GM23338 (cell line): ENCODE data around the gene FCN3. TPM values are rescaled to one million over a fixed set of nuclear protein-coding genes. Genes with fewer than 3 reads are reported as not detected.
A peak's percentile ranks its signal among the peaks of the same experiment; 100 is the strongest.

Experiments used
- ATAC-seq: fragments of 200-7000 bp; cut with Tn5 transposase; 3 replicates; pipeline ENCODE4 v1.9.1; 2020
- DNase-seq: peaks from one replicate; pipeline ENCODE4 v3.0.0-alpha.2; 2015; ENCODE audit warnings: low spot score
- H2AFZ ChIP-seq: fragments of 200-600 bp; sonication (generic); 2 replicates; pipeline ENCODE4 v1.8.0; 2016; ENCODE audit warnings: antibody characterized with exemption, mild to moderate bottlenecking, moderate library complexity
- H3F3A ChIP-seq: fragments of 200-600 bp; sonication (generic); replicated peaks from 2 replicates; pipeline ENCODE4 v1.8.0; 2017; ENCODE audit warnings: antibody characterized with exemption, mixed run types, low read depth
- H3K27ac ChIP-seq: fragments of 200-600 bp; sonication (generic); 2 replicates; pipeline ENCODE4 v1.6.1; 2016; ENCODE audit warnings: low read depth
- H3K27me3 ChIP-seq: fragments of 200-600 bp; sonication (generic); 2 replicates; pipeline ENCODE4 v1.8.0; 2016; ENCODE audit warnings: mild to moderate bottlenecking, mixed run types, moderate library complexity; ENCODE audit not compliant: insufficient read depth
- H3K36me3 ChIP-seq: fragments of 200-600 bp; sonication (generic); 2 replicates; pipeline ENCODE4 v1.8.0; 2016; ENCODE audit warnings: mild to moderate bottlenecking; ENCODE audit not compliant: insufficient read depth
- H3K4me1 ChIP-seq: fragments of 200-600 bp; sonication (generic); 2 replicates; pipeline ENCODE4 v1.8.0; 2016; ENCODE audit warnings: mild to moderate bottlenecking, moderate library complexity; ENCODE audit not compliant: insufficient read depth
- H3K4me2 ChIP-seq: fragments of 200-600 bp; sonication (generic); 2 replicates; pipeline ENCODE4 v1.7.1; 2017; ENCODE audit warnings: mixed run types
- H3K4me3 ChIP-seq: fragments of 200-600 bp; sonication (generic); 2 replicates; pipeline ENCODE4 v1.6.1; 2016; ENCODE audit warnings: mixed run types
- H3K79me2 ChIP-seq: fragments of 200-600 bp; sonication (generic); replicated peaks from 2 replicates; pipeline ENCODE4 v1.8.0; 2017; ENCODE audit warnings: mild to moderate bottlenecking; ENCODE audit not compliant: insufficient read depth
- H3K9me2 ChIP-seq: fragments of 200-600 bp; sonication (generic); 2 replicates; pipeline ENCODE4 v1.8.0; 2017; ENCODE audit not compliant: insufficient read depth
- H4K20me1 ChIP-seq: fragments of 200-600 bp; sonication (generic); replicated peaks from 2 replicates; pipeline ENCODE4 v1.8.0; 2017; ENCODE audit warnings: mild to moderate bottlenecking; ENCODE audit not compliant: insufficient read depth
- H3K27ac Mint-ChIP-seq: 2 replicates; pipeline ENCODE4 v1.8.0; 2020; ENCODE audit warnings: inconsistent platforms, mild to moderate bottlenecking, moderate library complexity, mixed read lengths
- H3K27me3 Mint-ChIP-seq: 3 replicates; pipeline ENCODE4 v1.8.0; 2022; ENCODE audit warnings: low read depth, mild to moderate bottlenecking, moderate library complexity, mixed read lengths, inconsistent platforms; ENCODE audit not compliant: insufficient read depth, poor library complexity
- H3K36me3 Mint-ChIP-seq: 3 replicates; pipeline ENCODE4 v1.8.0; 2021; ENCODE audit warnings: low read depth, mild to moderate bottlenecking, inconsistent platforms, moderate library complexity, mixed read lengths
- H3K4me1 Mint-ChIP-seq: 3 replicates; pipeline ENCODE4 v1.8.0; 2020; ENCODE audit warnings: mild to moderate bottlenecking, inconsistent platforms, mixed read lengths
- H3K4me3 Mint-ChIP-seq: 3 replicates; pipeline ENCODE4 v1.8.0; 2021; ENCODE audit warnings: moderate library complexity, mild to moderate bottlenecking, inconsistent platforms, mixed read lengths
- H3K9me3 Mint-ChIP-seq: 3 replicates; pipeline ENCODE4 v1.8.0; 2020; ENCODE audit warnings: moderate library complexity, mild to moderate bottlenecking, inconsistent platforms, mixed read lengths
- CREB1 ChIP-seq: fragments of 250-450 bp; sonication (Bioruptor Pico); IDR thresholded peaks from 2 replicates; pipeline ENCODE4 v1.5.0; 2020; ENCODE audit warnings: low read depth, mild to moderate bottlenecking, moderate library complexity
- CTCF ChIP-seq, 2 experiments: fragments of 200-600 bp in 1 of 2; sonication (generic) in 1 of 2; conservative IDR thresholded peaks; 2 replicates each; pipeline versions ENCODE4 v1.5.1 to v1.6.1; 2016 to 2017; ENCODE audit warnings: antibody characterized with exemption in 2 of 2, low read depth in 2 of 2, mild to moderate bottlenecking in 2 of 2, moderate library complexity in 1 of 2
- ETS1 ChIP-seq: IDR thresholded peaks from 2 replicates; pipeline ENCODE4 v1.6.1; 2016; ENCODE audit warnings: antibody characterized with exemption
- EZH2 ChIP-seq: fragments of 200-600 bp; sonication (generic); IDR thresholded peaks from one replicate; pipeline ENCODE4 v1.8.0; 2017; ENCODE audit warnings: antibody characterized with exemption, mild to moderate bottlenecking, low read depth; ENCODE audit not compliant: unreplicated experiment
- EZH2phosphoT487 ChIP-seq: fragments of 200-600 bp; sonication (generic); IDR thresholded peaks from one replicate; pipeline ENCODE4 v1.8.1; 2018; ENCODE audit warnings: antibody characterized with exemption; ENCODE audit not compliant: unreplicated experiment
- JUNB ChIP-seq: IDR thresholded peaks from one replicate; pipeline ENCODE4 v1.6.1; 2016; ENCODE audit warnings: antibody characterized with exemption; ENCODE audit not compliant: unreplicated experiment
- NANOG ChIP-seq: IDR thresholded peaks from 2 replicates; pipeline ENCODE4 v1.6.1; 2016; ENCODE audit warnings: antibody characterized with exemption, borderline replicate concordance
- POLR2AphosphoS5 ChIP-seq: IDR thresholded peaks from 2 replicates; pipeline ENCODE4 v1.6.1; 2016; ENCODE audit warnings: antibody characterized with exemption, low read depth
- REST ChIP-seq: IDR thresholded peaks from one replicate; pipeline ENCODE4 v1.6.1; 2018; ENCODE audit warnings: antibody characterized with exemption; ENCODE audit not compliant: unreplicated experiment
- STAT1 ChIP-seq: IDR thresholded peaks from one replicate; pipeline ENCODE4 v1.6.1; 2016; ENCODE audit warnings: antibody characterized with exemption; ENCODE audit not compliant: unreplicated experiment
- ZNF114 ChIP-seq: fragments of 250-450 bp; sonication (Bioruptor Pico); IDR thresholded peaks from 2 replicates; pipeline ENCODE4 v1.5.0; 2020; ENCODE audit warnings: mild to moderate bottlenecking, moderate library complexity
- ZNF331 ChIP-seq: fragments of 250-450 bp; sonication (Bioruptor Pico); IDR thresholded peaks from 2 replicates; pipeline ENCODE4 v1.5.0; 2020; ENCODE audit warnings: low read depth, mild to moderate bottlenecking, moderate library complexity
- polyA plus RNA-seq: library from polyadenylated mRNA; unstranded; fragments of >200 nt; fragmentation: Nextera tagmentation; extraction: Ambion mirVana; gene quantifications from 2 replicates; pipeline ENCODE4 v1.2.1, GENCODE V29; 2016
- total RNA-seq: library from RNA; depleted of rRNA; stranded (reverse); fragments of >200 nt; shearing (Covaris generic); gene quantifications from 2 replicates; pipeline ENCODE4 v1.2.3, GENCODE V29; 2014

Gene FCN3
- total and polyA plus RNA-seq, 2 experiments from 2014 or later, result 0.49 TPM; not detected in 1

GRCh38 chr1:27363766-27364695, 10.6 kb downstream of the FCN3 start:
- no peaks in the 10 kb centered on the region for H3K9me2 ChIP-seq
- ATAC-seq (no peak), DNase-seq (no peak)
- H3K36me3 ChIP-seq, result no peaks in the 10 kb centered on the region
- peaks cover 33% of the 10 kb centered on the region for H3K27me3 ChIP-seq
- no peak overlapping the region for H3K27ac Mint-ChIP-seq
- no peaks in the 10 kb centered on the region for H3K9me3 Mint-ChIP-seq
- H3K4me2 ChIP-seq, result no peak overlapping the region
- no peaks in the 10 kb centered on the region for H4K20me1 ChIP-seq
- H3K4me3 ChIP-seq, result no peak overlapping the region
- TF ChIP-seq POLR2AphosphoS5 (no peak), NANOG (no peak), ZNF331 (CRISPR knock-in tag) (no peak), ZNF114 (CRISPR knock-in tag) (no peak), EZH2phosphoT487 (no peak), EZH2 (no peak), REST (no peak), CREB1 (CRISPR knock-in tag) (no peak), CTCF (conservative IDR thresholded peaks at IDR 0.05; ENCODE audit: low read depth in 2 of 2) (no peak), STAT1 (no peak), JUNB (no peak), ETS1 (no peak)
- peaks cover 36% of the 10 kb centered on the region for H3K27me3 Mint-ChIP-seq
- no peak overlapping the region for H3K27ac ChIP-seq
- H3K4me1 ChIP-seq, result peaks cover 24% of the 10 kb centered on the region
- no peaks in the 10 kb centered on the region for H3K79me2 ChIP-seq
- H3K4me3 Mint-ChIP-seq, result peak overlapping the region; percentile 3; the same call in 1 of the 3 replicates
- H3K36me3 Mint-ChIP-seq, result no peaks in the 10 kb centered on the region
- peaks cover 17% of the 10 kb centered on the region; the same call in 1 of the 2 replicates for H3F3A ChIP-seq
- H2AFZ ChIP-seq, result no peak overlapping the region
- peaks cover 32% of the 10 kb centered on the region for H3K4me1 Mint-ChIP-seq
